ENCODE data around the gene KIAA1191. TPM values are rescaled to one million over a fixed set of nuclear protein-coding genes. Genes with fewer than 3 reads are reported as not detected.

The KIAA1191 gene
- total and polyA plus RNA-seq, 9 of the 15 experiments (the other 6 are each of a cell fraction or from before 2014, with no cell fraction given): 31.0 to 80.2 (median 45.7) TPM

DNA sequence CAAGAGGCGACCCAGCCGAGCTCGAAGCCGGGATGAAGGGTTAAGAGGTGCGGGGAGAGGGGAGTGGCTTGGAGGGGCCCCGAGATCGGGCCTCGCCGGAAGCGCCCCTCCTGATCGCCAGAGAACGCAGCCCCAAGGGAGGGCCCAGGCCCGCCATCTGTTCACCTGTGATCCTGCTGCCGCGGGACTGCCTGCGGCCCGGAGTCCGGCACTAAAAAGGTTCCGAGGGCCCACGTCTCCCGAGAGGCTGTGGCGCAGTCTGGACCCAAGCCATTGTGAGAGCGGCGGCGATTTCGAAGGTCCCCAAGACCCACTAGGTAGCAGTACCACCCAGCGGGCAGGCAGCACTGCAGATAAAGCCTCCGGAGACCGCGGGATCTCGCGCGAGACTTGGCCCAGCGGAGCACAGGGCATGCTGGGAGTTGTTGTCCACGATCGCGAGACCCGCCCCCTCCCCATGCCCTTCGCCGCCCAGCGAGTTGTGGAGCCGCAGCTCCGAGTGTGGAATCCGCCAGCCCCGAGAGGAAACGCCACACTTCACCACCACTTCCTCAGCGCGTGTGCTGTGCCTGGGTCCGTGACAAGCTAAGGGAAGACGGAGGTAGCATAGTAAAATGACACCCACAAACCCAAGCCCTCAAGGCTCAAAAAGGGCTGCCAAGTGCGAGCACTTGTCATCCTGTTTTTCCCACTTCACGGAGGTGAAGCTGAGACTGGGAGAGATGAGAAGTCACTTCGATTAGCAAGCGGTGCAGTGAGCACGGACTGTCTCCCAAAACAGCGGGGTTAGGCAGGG, at the start of gene KIAA1191 (continued):
- TF ChIP-seq TAF1 (IDR thresholded peaks at IDR 0.05; ENCODE audit: control insufficient read depth, extremely low read depth, insufficient read depth, low read length, severe bottlenecking) (peak; percentile 81), KDM1A (IDR thresholded peaks at IDR 0.05) (no peak), TEAD1 (CRISPR knock-in tag; IDR thresholded peaks at IDR 0.05) (peak in 1 of 2 experiments; percentile 75; a peak in 1 of 4 replicates), ZZZ3 (IDR thresholded peaks at IDR 0.05) (no peak), MAFK (IDR thresholded peaks at IDR 0.05; ENCODE audit: low read length) (no peak), ZNF785 (CRISPR knock-in tag; IDR thresholded peaks at IDR 0.05) (no peak), GATA2 (CRISPR knock-in tag; IDR thresholded peaks at IDR 0.05) (no peak), MED1 (CRISPR knock-in tag; IDR thresholded peaks at IDR 0.05; ENCODE audit: borderline replicate concordance) (no peak), RCOR1 (IDR thresholded peaks at IDR 0.05; ENCODE audit: borderline replicate concordance in 1 of 2, low read depth in 2 of 2, low read length in 2 of 2) (peak in 1 of 2 experiments; percentile 12; a peak in 1 of 4 replicates), NFE2L1 (tag; IDR thresholded peaks at IDR 0.05; ENCODE audit: borderline replicate concordance, low read depth) (no peak), ARNT (IDR thresholded peaks at IDR 0.05) (no peak; a peak in 1 of 4 replicates), CREB1 (IDR thresholded peaks at IDR 0.05) (peak; percentile 51; the same call in 1 of the 2 replicates), CREB1 (CRISPR knock-in tag; IDR thresholded peaks at IDR 0.05) (peak; percentile 58; the same call in 1 of the 2 replicates), SIX5 (IDR thresholded peaks at IDR 0.05; ENCODE audit: borderline replicate concordance in 1 of 2, insufficient read depth in 1 of 2, low read depth in 1 of 2, low read length in 2 of 2) (peak; percentile 61 to 77; a peak in 3 of 4 replicates), JUND (IDR thresholded peaks at IDR 0.05; ENCODE audit: borderline replicate concordance, low read depth, low read length) (no peak; the same call in 1 of the 2 replicates), JUND (tag; IDR thresholded peaks at IDR 0.05; ENCODE audit: borderline replicate concordance, low read depth, low read length) (no peak)
- TF ChIP-seq, protein P1, sequence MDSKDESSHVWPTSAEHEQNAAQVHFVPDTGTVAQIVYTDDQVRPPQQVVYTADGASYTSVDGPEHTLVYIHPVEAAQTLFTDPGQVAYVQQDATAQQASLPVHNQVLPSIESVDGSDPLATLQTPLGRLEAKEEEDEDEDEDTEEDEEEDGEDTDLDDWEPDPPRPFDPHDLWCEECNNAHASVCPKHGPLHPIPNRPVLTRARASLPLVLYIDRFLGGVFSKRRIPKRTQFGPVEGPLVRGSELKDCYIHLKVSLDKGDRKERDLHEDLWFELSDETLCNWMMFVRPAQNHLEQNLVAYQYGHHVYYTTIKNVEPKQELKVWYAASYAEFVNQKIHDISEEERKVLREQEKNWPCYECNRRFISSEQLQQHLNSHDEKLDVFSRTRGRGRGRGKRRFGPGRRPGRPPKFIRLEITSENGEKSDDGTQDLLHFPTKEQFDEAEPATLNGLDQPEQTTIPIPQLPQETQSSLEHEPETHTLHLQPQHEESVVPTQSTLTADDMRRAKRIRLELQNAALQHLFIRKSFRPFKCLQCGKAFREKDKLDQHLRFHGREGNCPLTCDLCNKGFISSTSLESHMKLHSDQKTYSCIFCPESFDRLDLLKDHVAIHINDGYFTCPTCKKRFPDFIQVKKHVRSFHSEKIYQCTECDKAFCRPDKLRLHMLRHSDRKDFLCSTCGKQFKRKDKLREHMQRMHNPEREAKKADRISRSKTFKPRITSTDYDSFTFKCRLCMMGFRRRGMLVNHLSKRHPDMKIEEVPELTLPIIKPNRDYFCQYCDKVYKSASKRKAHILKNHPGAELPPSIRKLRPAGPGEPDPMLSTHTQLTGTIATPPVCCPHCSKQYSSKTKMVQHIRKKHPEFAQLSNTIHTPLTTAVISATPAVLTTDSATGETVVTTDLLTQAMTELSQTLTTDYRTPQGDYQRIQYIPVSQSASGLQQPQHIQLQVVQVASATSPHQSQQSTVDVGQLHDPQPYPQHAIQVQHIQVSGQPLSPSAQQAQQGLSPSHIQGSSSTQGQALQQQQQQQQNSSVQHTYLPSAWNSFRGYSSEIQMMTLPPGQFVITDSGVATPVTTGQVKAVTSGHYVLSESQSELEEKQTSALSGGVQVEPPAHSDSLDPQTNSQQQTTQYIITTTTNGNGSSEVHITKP (IDR thresholded peaks at IDR 0.05; ENCODE audit: partially characterized antibody): peak; percentile 86
- TF ChIP-seq, protein P2, sequence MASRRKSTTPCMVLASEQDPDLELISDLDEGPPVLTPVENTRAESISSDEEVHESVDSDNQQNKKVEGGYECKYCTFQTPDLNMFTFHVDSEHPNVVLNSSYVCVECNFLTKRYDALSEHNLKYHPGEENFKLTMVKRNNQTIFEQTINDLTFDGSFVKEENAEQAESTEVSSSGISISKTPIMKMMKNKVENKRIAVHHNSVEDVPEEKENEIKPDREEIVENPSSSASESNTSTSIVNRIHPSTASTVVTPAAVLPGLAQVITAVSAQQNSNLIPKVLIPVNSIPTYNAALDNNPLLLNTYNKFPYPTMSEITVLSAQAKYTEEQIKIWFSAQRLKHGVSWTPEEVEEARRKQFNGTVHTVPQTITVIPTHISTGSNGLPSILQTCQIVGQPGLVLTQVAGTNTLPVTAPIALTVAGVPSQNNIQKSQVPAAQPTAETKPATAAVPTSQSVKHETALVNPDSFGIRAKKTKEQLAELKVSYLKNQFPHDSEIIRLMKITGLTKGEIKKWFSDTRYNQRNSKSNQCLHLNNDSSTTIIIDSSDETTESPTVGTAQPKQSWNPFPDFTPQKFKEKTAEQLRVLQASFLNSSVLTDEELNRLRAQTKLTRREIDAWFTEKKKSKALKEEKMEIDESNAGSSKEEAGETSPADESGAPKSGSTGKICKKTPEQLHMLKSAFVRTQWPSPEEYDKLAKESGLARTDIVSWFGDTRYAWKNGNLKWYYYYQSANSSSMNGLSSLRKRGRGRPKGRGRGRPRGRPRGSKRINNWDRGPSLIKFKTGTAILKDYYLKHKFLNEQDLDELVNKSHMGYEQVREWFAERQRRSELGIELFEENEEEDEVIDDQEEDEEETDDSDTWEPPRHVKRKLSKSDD (conservative IDR thresholded peaks at IDR 0.05; ENCODE audit: low read length): no peak; the same call in 1 of the 2 replicates
- TF ChIP-seq, protein P3, sequence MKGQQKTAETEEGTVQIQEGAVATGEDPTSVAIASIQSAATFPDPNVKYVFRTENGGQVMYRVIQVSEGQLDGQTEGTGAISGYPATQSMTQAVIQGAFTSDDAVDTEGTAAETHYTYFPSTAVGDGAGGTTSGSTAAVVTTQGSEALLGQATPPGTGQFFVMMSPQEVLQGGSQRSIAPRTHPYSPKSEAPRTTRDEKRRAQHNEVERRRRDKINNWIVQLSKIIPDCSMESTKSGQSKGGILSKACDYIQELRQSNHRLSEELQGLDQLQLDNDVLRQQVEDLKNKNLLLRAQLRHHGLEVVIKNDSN (CRISPR knock-in tag; IDR thresholded peaks at IDR 0.05): no peak
